Kidney glomerular epithelial cell (primary cell): Measurements from ENCODE around the gene TBX1.
"Not testable (repeated sequence)": the region's sequence is repeated elsewhere in the genome, so short reads cannot be mapped to it uniquely, and the experiment has no call there.

ENCODE experiments used
- DNase-seq: peaks from one replicate; lab custom pipeline; 2025; lab: John Stamatoyannopoulos, UW

The TBX1 gene

DNA sequence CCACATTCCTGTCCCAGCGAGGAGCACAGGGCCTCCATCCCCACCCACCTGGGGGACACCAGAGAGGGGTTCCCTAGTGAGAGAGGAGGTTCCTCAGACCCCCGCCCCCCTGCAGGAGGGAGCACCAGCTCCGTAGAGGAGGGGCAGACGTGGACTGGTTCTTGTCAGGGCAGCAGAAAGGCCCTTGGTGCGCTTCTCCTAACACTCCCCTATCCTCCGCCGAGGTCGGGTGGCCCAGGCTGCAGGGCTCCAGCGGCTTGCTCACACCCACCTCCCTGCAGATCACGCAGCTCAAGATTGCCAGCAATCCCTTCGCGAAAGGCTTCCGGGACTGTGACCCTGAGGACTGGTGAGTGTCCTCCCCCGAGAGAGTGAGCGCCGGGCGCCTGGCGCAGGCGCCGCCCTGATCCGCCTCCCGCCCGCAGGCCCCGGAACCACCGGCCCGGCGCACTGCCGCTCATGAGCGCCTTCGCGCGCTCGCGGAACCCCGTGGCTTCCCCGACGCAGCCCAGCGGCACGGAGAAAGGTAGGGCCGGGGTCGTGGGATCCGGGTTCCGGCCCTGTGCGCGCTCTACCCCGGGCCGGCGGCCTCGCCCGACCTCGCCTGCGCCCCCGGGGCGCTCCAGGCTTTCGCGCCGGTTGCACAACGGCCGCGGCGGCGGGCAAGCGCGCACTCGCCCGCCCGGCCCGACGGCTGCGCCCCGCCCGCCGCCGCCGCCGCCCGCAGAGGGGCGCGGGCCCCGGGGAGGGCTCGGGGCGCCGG lies 5.1 kb downstream of the TBX1 start:
- DNase-seq = no peak

- no peak for DNase-seq
Measured at GRCh38 chr22:19766240-19766510, 5.6 kb downstream of the TBX1 start.

- DNase-seq = no peak
Measured at GRCh38 chr22:19766511-19767426, 6.2 kb downstream of the TBX1 start.

DNA sequence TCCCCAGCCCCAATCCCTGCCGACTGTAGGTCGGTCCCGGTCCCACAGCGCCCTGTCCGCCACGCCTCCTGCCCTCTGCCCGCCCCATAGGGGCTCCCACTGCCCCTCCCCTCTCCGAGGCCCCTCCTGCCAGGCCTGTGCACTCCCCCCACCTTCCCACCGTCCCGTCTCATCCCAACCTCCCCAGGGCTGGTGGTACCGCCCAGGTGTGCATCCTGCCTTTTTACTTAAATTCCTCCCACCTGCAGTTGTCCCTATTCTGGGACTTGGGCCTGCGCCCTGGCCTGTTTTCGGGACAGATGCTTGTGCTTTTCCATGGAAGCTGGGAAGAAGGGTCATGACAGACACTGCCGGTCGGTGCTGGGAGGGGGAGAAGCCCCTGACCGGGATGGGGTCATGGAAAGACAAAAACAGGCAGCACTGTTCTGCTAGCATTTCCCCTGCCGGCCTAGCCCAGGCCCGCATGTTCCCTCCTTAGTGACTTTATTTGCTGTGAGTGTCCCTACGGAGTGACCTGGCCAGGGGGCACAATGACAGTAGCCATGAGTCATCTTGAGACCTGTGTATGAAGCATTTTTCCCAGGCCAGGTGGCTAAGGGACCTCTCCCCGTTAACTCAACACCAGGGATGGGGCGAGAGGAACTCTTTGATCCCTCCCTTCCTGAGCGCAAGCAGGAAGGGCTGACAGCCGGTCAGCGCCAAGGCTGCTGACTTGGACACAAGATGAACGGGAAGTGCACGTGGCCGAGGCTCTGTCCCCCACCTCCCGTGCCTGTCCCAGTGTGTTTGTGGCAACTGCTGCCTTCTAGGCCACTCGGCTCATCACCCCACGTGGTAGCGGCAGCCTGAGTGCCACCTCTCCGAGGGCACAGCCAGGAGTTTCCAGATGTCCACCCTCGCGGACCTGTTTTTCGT lies 7.1 kb downstream of the TBX1 start:
- no peak for DNase-seq

DNA sequence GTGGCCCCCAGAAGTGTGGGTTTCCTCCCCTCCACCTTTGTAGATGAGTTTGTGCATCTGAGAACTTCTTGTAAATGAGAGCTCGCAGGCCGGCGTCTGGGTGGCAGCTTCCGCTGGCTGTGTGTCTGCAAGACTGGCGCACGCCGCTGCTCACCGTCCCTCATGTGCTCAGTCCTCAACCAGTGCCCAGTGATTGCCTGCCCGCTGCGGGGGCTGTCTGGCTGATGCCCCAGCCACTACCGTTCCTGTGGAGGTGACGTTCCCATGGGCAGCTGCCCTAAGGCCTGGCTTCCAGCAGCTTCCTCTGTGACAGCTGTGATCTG lies 8.8 kb downstream of the TBX1 start:
- no peak for DNase-seq

- DNase-seq = no peak
Measured at GRCh38 chr22:19770349-19771220, 10.0 kb downstream of the TBX1 start.

- no peak for DNase-seq
Measured at GRCh38 chr22:19772422-19772672, 11.8 kb downstream of the TBX1 start.

GRCh38 chr22:19772673-19773469 lies 12.3 kb downstream of the TBX1 start:
- DNase-seq = no peak

DNA sequence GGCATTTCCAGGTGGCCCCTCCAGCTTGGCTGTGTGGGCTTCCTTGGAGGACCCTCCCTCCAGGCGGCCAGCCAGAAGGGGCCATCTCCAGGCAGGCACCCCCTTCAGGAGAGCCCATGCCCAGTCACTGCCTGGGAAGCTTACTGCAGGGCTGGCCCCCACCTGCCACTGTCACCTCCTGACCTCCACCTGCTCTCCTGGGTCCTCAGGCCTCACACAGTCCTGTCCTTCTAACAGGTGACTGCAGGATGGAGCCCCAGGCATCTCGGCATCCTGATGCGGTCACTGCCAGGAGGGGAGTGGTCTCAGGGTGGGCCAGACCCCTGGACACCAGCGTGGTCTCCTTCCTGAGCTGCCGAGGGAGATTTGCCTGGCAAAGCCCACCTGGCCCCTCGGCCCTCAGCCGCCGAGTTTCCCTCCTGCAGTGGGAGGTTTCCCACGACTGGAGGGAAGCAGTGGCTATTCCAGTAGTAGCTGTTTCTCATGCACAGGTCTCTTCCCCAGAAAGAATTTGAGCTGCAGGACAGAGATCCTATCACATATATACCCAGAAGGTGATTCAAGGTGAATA lies 13.0 kb downstream of the TBX1 start:
- no peak for DNase-seq

GRCh38 chr22:19774628-19775027 lies 14.1 kb downstream of the TBX1 start:
- no peak for DNase-seq

GRCh38 chr22:19775496-19776325 lies 15.1 kb downstream of the TBX1 start:
- DNase-seq = no peak

GRCh38 chr22:19776433-19777031 lies 16.0 kb downstream of the TBX1 start:
- no peak for DNase-seq

DNA sequence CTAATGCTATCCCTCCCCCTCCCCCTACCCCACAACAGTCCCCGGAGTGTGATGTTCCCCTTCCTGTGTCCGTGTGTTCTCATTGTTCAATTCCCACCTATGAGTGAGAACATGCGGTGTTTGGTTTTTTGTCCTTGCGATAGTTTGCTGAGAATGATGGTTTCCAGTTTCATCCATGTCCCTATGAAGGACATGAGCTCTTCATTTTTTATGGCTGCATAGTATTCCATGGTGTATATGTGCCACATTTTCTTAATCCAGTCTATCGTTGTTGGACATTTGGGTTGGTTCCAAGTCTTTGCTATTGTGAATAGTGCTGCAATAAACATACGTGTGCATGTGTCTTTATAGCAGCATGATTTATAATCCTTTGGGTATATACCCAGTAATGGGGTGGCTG lies 16.6 kb downstream of the TBX1 start:
- not testable (repeated sequence) for DNase-seq

DNA sequence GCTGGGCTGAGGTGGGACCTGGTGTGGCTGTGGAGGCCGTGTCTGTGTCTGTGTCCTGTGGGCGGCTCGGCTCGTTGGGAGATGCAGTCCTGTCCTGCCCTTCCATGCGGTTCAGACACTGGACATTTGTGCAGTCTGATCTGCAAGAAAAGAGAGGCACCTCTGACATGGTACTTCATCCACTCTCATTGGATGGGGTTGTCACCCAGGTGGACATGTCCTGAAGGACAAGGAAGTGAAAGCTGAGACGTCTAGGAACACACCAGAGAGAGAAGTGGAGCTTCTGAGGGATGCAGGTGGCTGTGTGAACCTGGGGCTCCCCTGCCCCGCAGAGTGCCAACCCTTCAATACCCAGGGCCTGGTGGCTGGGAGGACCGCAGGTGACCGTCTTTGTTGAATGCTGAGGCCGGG lies 18.4 kb downstream of the TBX1 start:
- no peak for DNase-seq

DNA sequence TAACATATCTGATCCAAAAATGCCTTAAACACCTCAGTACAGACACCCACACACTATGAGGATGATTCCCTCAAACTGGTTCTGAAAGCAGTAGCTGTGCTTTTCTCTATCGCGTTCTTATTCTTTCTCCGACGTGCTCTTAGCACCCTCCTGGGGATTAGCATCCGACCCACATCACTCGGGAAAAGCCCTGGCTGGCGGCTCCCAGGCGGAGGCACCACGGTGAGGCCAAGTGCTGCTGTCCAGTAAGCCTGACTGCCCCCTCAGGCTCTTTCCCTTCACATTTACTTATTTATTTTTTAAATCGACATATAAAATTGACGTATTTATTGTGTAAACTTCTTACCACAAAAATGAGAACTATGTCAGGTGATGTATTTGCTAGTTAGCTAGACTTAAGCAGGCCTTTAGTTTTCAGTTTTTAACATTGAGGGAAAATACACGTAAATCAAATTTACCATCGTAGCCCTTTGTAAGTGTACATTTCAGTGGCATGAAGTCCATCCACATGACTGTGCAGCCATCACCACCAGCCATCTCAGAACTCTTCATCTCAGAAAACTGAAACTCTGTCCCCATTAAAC lies 19.2 kb downstream of the TBX1 start:
- no peak for DNase-seq

- DNase-seq = no peak
Measured at GRCh38 chr22:19782533-19782932, 22.0 kb downstream of the TBX1 start.

DNA sequence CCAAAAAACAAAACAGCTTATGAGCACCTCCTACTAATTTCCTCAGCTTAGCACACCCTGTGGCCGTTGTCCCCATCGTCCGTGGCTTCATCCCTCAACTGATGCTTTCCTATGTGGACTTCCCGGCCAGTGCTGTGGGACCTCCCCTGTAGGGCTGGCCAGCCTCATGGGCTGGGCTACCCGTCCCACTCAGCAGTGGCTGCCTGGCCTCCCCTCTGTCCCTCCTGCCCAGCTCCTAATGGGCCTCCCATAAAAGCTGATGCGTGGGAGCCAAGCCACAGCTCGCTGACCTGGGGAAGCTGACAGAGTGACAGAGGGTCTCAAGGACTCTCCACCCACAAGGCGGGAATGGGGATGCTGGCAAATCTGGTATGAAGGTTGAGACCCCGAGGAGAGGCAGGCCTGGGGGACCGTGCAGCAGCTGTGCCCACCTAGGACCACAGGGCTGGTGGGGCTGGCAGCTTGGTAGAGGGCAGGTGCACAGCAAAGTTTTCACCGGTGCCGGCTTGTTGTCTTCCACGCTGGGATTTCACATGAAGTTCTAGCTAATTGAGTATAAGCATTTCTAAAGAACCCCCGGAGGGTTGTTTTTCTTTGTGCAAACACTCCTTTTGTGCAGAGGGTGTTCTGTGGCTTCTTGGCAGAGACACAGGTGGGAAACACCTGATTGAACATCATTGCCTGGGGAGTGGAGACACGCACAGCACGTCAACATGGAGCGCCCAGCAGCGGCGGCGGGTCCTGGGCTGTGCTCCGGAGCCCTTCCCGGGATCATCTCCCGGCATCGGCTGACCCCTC lies 23.2 kb downstream of the TBX1 start:
- no peak for DNase-seq
